A549 treated with DMSO at 1 μM for 4 hours (cell line): ENCODE measurements around the gene GRM5. TPM values are rescaled to one million over a fixed set of nuclear protein-coding genes. Genes with fewer than 3 reads are reported as not detected.

Experiments
- total RNA-seq: library from RNA; stranded (reverse); fragments of 200-300 nt; extraction: Qiagen RNA extraction; gene quantifications from 5 replicates; pipeline ENCODE4 v1.2.3, GENCODE V29; 2022; ENCODE audit warnings: low read depth

GRM5 gene
- total RNA-seq = not detected in 5 replicates

GRCh38 chr11:89065651-89066201 lies at the start of gene GRM5:
GRM5 (minus strand) TSS chr11:89065982; CDS start chr11:89047872, 18,110 bp downstream.

Other genes with a start within 250 kb of the GRM5 start
- not detected in 5 replicates for gene TYR, start 111.9 kb upstream of the GRM5 start, total RNA-seq